Mammary epithelial cell (primary cell): Measurements from ENCODE around the gene MAD1L1.

Experiments
- CTCF ChIP-seq, 2 donors: IDR thresholded peaks in 1 of 2; conservative IDR thresholded peaks in 1 of 2; 2 replicates each; pipeline ENCODE4 v1.5.1; 2011 to 2012; ENCODE audit warnings: inconsistent platforms in 2 of 2, low read length in 2 of 2, mild to moderate bottlenecking in 2 of 2, control low read depth in 1 of 2, low read depth in 1 of 2; ENCODE audit not compliant: insufficient read depth in 1 of 2; ENCODE audit errors: extremely low read depth in 1 of 2
- EZH2 ChIP-seq: IDR thresholded peaks from 2 replicates; pipeline ENCODE4 v1.6.1; 2012; ENCODE audit warnings: low read length, inconsistent platforms, borderline replicate concordance

- TF ChIP-seq CTCF (conservative IDR thresholded peaks at IDR 0.05 in 1 of 2, IDR thresholded peaks at IDR 0.05 in 1 of 2; ENCODE audit: extremely low read depth in 1 of 2, insufficient read depth in 1 of 2, low read depth in 1 of 2, low read length in 2 of 2): no peak
- TF ChIP-seq EZH2: no peak
Observed at GRCh38 chr7:1809601-1810258, 423.0 kb downstream of the MAD1L1 start.
